SK-N-SH (cell line): Measurements from ENCODE around the gene ERI3.

ENCODE experiments used
- CTCF ChIP-seq: fragments of 200-600 bp; sonication (generic); IDR thresholded peaks from 2 replicates; pipeline ENCODE4 v1.6.1; 2017; ENCODE audit warnings: antibody characterized with exemption, mild to moderate bottlenecking, moderate library complexity
- ELF1 ChIP-seq: IDR thresholded peaks from 2 replicates; pipeline ENCODE4 v1.4.0; 2012
- EZH2phosphoT487 ChIP-seq: fragments of 200-600 bp; sonication (generic); IDR thresholded peaks from 2 replicates; pipeline ENCODE4 v1.6.1; 2017; ENCODE audit warnings: low read depth, mixed run types, mild to moderate bottlenecking, antibody characterized with exemption, moderate library complexity, borderline replicate concordance
- GABPA ChIP-seq: IDR thresholded peaks from 2 replicates; pipeline ENCODE4 v1.4.0; 2012; ENCODE audit warnings: low read depth, mild to moderate bottlenecking
- MXI1 ChIP-seq: IDR thresholded peaks from 2 replicates; pipeline ENCODE4 v1.6.1; 2012; ENCODE audit warnings: mild to moderate bottlenecking, low read depth, low read length, improper control_type of control experiment
- POLR2AphosphoS5 ChIP-seq: IDR thresholded peaks from 2 replicates; pipeline ENCODE4 v1.6.1; 2012; ENCODE audit warnings: low read depth, low read length
- RAD21 ChIP-seq: IDR thresholded peaks from 2 replicates; pipeline ENCODE4 v1.6.1; 2012; ENCODE audit warnings: mild to moderate bottlenecking, low read length
- SIN3A ChIP-seq: IDR thresholded peaks from 2 replicates; pipeline ENCODE4 v1.6.1; 2012; ENCODE audit warnings: low read depth, mild to moderate bottlenecking, low read length, moderate library complexity, borderline replicate concordance
- TEAD4 ChIP-seq: IDR thresholded peaks from 2 replicates; pipeline ENCODE4 v1.4.0; 2012; ENCODE audit warnings: mild to moderate bottlenecking, borderline replicate concordance; ENCODE audit not compliant: insufficient read depth
- YY1 ChIP-seq: IDR thresholded peaks from 2 replicates; pipeline ENCODE4 v1.4.0; 2012; ENCODE audit warnings: low read depth, mild to moderate bottlenecking

GRCh38 chr1:44271646-44272045, 83.4 kb downstream of the ERI3 start:
- TF ChIP-seq CTCF, result no peak
- no peak for TF ChIP-seq RAD21
- no peak for TF ChIP-seq SIN3A
- TF ChIP-seq TEAD4, result no peak
- no peak for TF ChIP-seq GABPA
- no peak for TF ChIP-seq MXI1
- no peak for TF ChIP-seq POLR2AphosphoS5
- no peak for TF ChIP-seq EZH2phosphoT487
- TF ChIP-seq YY1, result no peak
- TF ChIP-seq ELF1, result no peak
